SH-SY5Y (cell line): ENCODE data around the gene ATF6.

Experiments
- GATA2 ChIP-seq: IDR thresholded peaks from 2 replicates; pipeline ENCODE4 v1.6.1; 2011; ENCODE audit warnings: mild to moderate bottlenecking, low read depth, low read length
- GATA3 ChIP-seq: IDR thresholded peaks from 2 replicates; pipeline ENCODE4 v1.6.1; 2011; ENCODE audit warnings: low read depth, mild to moderate bottlenecking, low read length, moderate library complexity

GRCh38 chr1:161956930-161957329, 190.8 kb downstream of the ATF6 start:
- TF ChIP-seq GATA2 (no peak), GATA3 (no peak)
